Measurements from ENCODE around the gene ARRDC1.
"Not testable (repeated sequence)": the region's sequence is repeated elsewhere in the genome, so short reads cannot be mapped to it uniquely, and the experiment has no call there.

ARRDC1 gene

GRCh38 chr9:137588311-137588710 lies 17.2 kb upstream of the ARRDC1 start:
- no peak for DNase-seq

- DNase-seq, result no peak
Measured at GRCh38 chr9:137588891-137589290, 16.6 kb upstream of the ARRDC1 start.

GRCh38 chr9:137589441-137590122 lies 15.9 kb upstream of the ARRDC1 start:
- peak; percentile 16 for DNase-seq

GRCh38 chr9:137590123-137590468 lies 15.4 kb upstream of the ARRDC1 start:
- DNase-seq, result no peak

- peak; percentile 93 for DNase-seq
Measured at GRCh38 chr9:137590469-137591383, 14.8 kb upstream of the ARRDC1 start, which contains the start of gene ZMYND19. Gene ZMYND19, minus strand, starts transcription at chr9:137590512. Its CDS starts 249 bp downstream, at chr9:137590263.

GRCh38 chr9:137592767-137593166 lies 12.7 kb upstream of the ARRDC1 start:
- DNase-seq, result no peak

GRCh38 chr9:137593176-137593575 lies 12.3 kb upstream of the ARRDC1 start:
- DNase-seq, result no peak

- not testable (repeated sequence) for DNase-seq
Measured at GRCh38 chr9:137596577-137596976, 8.9 kb upstream of the ARRDC1 start.

- DNase-seq, result no peak
Measured at GRCh38 chr9:137598943-137599342, 6.5 kb upstream of the ARRDC1 start.

- peak; percentile 48 for DNase-seq
Measured at GRCh38 chr9:137602661-137603060, 2.8 kb upstream of the ARRDC1 start.

- no peak for DNase-seq
Measured at GRCh38 chr9:137603879-137604278, 1.6 kb upstream of the ARRDC1 start.

GRCh38 chr9:137604345-137605086 lies 970 bp upstream of the ARRDC1 start:
- DNase-seq, result no peak

- no peak for DNase-seq
Measured at GRCh38 chr9:137606005-137606621, 627 bp downstream of the ARRDC1 start.

GRCh38 chr9:137606734-137607138 lies 1.2 kb downstream of the ARRDC1 start:
- no peak for DNase-seq

GRCh38 chr9:137607141-137607857 lies 1.8 kb downstream of the ARRDC1 start:
- no peak for DNase-seq

- DNase-seq, result no peak
Measured at GRCh38 chr9:137610944-137611343, 5.5 kb downstream of the ARRDC1 start.

- no peak for DNase-seq
Measured at GRCh38 chr9:137611623-137612609, 6.4 kb downstream of the ARRDC1 start.

GRCh38 chr9:137612741-137613142 lies 7.3 kb downstream of the ARRDC1 start:
- DNase-seq, result no peak

GRCh38 chr9:137613259-137613658 lies 7.8 kb downstream of the ARRDC1 start:
- no peak for DNase-seq

- no peak for DNase-seq
Measured at GRCh38 chr9:137613738-137614523, 8.4 kb downstream of the ARRDC1 start.

Data from OCI-M1 (cell line).